Stimulated activated CD4-positive, alpha-beta T cell treated with anti-CD3 and anti-CD28 coated beads, Interleukin-12 subunit alpha, Interleukin-12 subunit beta, amount 100 ng/mL, for 48 hours (primary cell): ENCODE results near the gene MDN1.
A peak's percentile ranks its signal among the peaks of the same experiment; 100 is the strongest.
"Not testable (repeated sequence)": the region's sequence is repeated elsewhere in the genome, so short reads cannot be mapped to it uniquely, and the experiment has no call there.

ENCODE experiments used
- DNase-seq, 3 donors: peaks; one replicate each; pipeline ENCODE4 v3.0.0-alpha.2; 2020; ENCODE audit warnings: low read depth in 2 of 3, low spot score in 1 of 3

MDN1 gene

GRCh38 chr6:89661559-89661958 lies 158.0 kb downstream of the MDN1 start:
- no peak for DNase-seq

DNA sequence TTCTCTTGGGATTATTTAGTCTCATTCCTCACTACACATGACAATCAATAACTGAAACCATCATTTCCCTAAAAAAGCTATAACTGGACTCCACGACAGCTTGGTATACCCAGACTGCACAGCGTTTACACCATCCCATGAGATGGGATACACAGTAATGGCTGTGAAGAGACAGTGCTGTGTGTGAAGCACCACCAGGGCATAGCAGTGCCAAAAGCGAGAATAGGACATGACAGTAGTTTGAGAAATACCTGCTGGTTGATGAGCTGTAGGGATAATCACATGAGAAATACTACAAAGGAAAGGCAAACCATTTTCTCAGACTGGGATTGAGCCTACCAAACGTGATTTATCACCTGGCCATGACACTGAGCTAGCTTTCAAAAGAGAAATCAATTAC lies 158.6 kb downstream of the MDN1 start:
- no peak for DNase-seq

- DNase-seq: no peak
These were observed 162.0 kb downstream of the MDN1 start for GRCh38 chr6:89657445-89658158.

- DNase-seq: no peak
These were observed 164.5 kb downstream of the MDN1 start for GRCh38 chr6:89655122-89655521.

DNA sequence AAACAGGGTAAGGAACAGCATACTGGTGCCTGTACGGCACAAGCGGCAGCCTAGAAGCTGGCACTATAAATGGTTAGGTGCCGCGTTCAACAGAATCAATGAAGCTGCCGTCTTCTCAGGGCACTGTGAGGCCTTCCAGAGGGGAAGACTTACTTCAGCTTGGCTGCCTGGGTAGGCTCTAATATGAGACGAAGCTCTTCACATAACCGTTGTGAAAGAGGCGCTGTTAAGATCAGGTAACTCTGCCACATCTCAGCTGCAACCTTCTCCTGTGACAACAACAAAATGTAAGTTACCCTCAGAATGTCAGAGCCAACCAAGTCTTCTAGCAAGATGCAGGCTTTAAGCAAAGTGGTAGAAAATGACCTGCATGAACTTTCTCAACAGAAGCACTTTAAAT lies 169.0 kb downstream of the MDN1 start:
- no peak for DNase-seq

DNA sequence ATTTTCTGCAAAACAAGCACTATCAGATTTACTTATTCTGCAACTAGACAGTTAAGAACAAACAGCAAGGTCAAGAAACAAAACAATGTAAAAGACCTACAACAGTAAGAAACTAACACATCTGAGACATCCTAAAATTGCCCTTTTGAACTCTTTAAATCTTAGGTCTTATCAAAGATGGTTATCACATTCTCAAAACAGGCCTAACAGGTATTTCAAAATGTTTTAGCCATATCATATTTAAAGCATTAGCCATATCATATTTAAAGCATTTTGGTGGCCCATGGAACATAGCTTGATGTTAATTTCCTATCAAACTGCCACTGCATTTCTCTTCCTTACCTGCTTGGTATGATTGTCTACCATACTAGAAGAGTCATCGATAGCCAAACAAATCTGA lies 169.9 kb downstream of the MDN1 start:
- no peak for DNase-seq

GRCh38 chr6:89644864-89645263 lies 174.7 kb downstream of the MDN1 start:
- DNase-seq: no peak

- DNase-seq: no peak
These were observed 176.2 kb downstream of the MDN1 start for GRCh38 chr6:89643406-89643805.

DNA sequence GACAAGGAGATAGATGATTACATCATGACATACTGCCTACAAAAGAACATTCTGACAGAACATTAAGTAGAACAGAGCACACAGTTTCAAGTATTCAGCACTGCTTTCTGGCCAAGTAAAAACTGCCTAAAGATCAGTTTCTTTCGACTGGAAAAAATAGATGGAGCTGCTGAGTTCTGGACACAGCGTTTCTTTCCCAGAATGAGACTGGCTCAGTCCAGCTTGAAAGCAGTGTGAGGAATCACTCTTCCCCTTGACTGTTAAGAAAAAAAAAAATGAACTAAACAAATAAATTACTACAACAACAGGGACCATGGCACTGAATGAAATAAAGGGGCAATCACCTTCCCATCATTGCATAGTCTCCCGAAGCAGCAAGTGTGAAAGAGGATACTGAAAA lies 176.6 kb downstream of the MDN1 start:
- no peak for DNase-seq

GRCh38 chr6:89641581-89641980 lies 178.0 kb downstream of the MDN1 start:
- DNase-seq: not testable (repeated sequence)

DNA sequence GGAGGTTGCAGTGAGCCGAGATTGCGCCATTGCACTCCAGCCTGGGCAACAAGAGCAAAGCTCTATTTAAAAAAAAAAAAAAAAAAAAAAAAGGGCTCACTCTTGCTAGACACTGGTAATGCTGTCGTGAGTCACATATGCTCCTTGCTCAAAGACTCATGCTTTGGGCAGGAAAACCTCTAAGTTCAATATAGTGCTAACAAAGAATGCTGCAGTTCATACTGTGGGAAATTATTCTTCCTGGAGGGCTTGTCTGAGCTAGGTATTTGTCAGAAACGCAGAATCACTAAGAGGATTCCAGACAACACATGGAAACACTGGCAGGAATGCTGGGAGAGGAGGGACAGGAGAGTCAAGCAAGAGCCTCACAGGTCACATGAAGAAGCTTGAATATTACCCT lies 178.8 kb downstream of the MDN1 start:
- DNase-seq: no peak

GRCh38 chr6:89638320-89639195 lies 181.0 kb downstream of the MDN1 start, which contains the start of gene LYRM2:
TSS of gene LYRM2 (minus strand) at chr6:89638747. CDS start at chr6:89638716, 31 bp downstream.
- peak; percentile 88 to 91 (median 89) for DNase-seq

GRCh38 chr6:89637960-89638319 lies 181.7 kb downstream of the MDN1 start:
- DNase-seq: no peak

- not testable (repeated sequence) for DNase-seq
These were observed 183.2 kb downstream of the MDN1 start for GRCh38 chr6:89636412-89636811.

DNA sequence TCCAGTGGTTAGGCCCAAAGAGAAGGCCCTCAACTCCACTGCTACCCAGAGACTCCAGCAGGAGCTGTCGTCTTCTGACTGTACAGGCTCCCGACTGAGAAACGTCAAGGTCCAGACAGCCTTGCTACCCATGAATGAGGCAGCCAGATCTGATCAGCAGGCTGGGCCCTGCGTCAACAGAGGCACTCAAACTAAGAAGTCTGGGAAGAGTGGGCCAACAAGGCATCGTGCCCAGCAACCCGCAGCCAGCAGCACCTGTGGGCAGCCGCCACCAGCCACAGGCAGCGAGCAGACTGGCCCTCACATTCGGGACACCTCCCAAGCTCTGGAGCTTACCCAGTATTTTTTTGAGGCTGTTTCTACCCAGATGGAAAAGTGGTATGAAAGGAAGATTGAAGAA lies 189.1 kb downstream of the MDN1 start:
- DNase-seq: no peak

- DNase-seq: no peak
These were observed 195.8 kb downstream of the MDN1 start for GRCh38 chr6:89623749-89624148.

DNA sequence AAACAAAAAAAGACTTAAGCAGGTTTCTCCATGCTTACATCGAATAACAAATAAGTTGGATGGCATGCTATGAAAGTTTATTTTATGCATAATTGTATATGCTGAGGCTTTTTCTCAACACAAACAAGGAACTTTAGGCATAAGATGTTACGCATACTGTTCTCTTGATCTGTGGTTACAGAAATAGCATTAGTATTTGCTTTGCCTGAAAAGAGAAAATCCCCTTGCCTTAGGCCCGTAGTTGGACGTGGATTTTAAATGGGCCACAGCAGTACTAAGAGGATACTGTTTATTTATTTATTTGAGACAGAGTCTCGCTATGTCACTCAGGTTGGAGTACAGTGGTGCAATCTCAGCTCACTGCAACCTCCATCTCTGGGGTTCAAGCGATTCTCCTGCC lies 200.0 kb downstream of the MDN1 start:
- DNase-seq: no peak

DNA sequence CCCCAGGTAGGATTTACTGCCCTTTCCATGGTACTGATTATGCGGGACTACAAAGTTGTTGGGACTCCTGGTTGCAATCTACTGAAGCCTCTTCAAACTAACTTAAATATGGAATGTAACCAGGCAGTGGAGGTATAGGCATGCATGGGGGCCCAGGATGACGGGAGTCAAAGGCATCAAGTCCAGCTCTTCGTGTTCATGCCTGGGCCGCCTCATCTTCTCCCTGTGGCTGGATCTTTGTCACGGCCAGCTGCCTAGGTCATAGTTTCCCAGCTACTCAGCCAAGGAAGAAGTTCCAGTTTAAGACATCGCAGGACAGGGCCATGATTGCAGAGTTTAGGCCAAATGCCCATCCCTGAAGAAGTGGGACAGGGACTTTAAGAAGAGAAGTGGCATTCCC lies 201.6 kb downstream of the MDN1 start:
- no peak for DNase-seq

GRCh38 chr6:89616531-89616930 lies 203.1 kb downstream of the MDN1 start:
- no peak for DNase-seq

DNA sequence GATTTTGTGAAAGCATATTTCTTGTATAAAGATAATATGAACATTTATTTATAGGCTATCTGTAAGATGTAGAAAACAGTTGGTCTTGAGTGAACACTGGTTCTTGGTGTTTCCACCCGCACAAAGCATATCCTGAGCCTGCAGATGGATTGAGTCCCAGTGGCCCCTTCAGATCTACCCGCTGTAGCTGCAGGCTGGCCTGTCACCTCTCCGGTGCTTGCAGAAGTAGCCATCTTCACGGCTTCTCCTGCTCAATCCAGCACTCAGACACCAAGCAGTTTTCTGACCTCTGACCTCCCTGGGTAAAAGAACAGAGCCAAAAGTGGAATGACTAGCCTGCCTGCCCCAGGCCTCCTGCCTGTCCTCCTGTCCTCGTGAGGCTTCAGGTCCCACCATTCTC lies 203.7 kb downstream of the MDN1 start:
- no peak for DNase-seq

DNA sequence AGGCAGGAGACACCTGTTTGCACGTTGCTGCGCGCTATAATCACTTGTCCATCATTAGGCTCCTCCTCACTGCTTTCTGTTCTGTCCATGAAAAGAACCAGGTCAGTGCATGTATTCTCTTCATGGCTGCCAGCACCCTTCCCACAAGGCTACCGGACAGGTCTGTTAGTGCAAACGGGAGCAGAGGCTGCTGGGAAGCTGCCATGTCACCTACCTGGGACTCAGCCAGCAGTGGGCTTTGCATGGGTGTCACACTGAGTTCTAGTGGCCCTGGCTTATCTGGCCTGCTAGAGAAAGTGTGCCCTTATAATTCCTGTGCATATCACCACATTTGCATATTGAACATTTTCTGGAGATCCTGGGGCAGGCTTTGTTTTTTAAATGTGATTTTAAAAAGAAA lies 205.8 kb downstream of the MDN1 start:
- DNase-seq: no peak

DNA sequence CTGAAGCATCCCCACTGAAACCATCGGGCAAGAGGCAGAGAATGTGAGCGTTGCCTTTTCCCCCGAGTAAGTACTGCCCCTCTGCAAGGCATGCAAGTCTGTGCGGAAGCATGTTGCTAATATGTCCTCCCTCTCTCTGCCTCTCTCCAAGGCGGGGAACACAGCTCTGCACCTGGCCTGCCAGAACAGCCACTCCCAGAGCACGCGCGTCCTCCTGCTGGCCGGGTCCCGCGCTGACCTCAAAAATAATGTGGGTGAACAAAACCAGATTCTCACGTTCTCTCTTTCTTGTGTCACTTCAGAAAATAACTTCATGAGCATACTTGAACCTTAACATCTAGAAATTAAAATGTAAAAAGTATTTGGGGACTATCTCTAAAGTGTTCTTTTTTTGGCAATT lies 207.5 kb downstream of the MDN1 start:
- no peak for DNase-seq

GRCh38 chr6:89611666-89612065 lies 207.9 kb downstream of the MDN1 start:
- no peak for DNase-seq
